Bronchial epithelial cell (primary cell): Measurements from ENCODE around the gene FAM193A. TPM values are rescaled to one million over a fixed set of nuclear protein-coding genes. Genes with fewer than 3 reads are reported as not detected.

Source experiments
- DNase-seq: peaks from one replicate; pipeline ENCODE4 v3.0.0-alpha.2; 2010; ENCODE audit warnings: low read depth
- FAIRE-seq: peaks from 2 replicates; lab custom pipeline; 2011; peaks lifted over from hg19 to GRCh38; lab: Jason Lieb, UNC
- H3K27me3 ChIP-seq: 2 replicates; pipeline ENCODE4 v1.5.1; 2011; ENCODE audit warnings: low read length; ENCODE audit not compliant: control insufficient read depth, insufficient read depth
- H3K36me3 ChIP-seq: 2 replicates; pipeline ENCODE4 v1.5.1; 2011; ENCODE audit warnings: low read length; ENCODE audit not compliant: control insufficient read depth, insufficient read depth
- H3K4me3 ChIP-seq: 2 replicates; pipeline ENCODE4 v1.5.1; 2011; ENCODE audit warnings: mild to moderate bottlenecking, low read depth, low read length, control low read depth
- CTCF ChIP-seq: IDR thresholded peaks from 2 replicates; pipeline ENCODE4 v1.5.1; 2011; ENCODE audit warnings: mild to moderate bottlenecking, moderate library complexity, low read length, control low read depth, inconsistent platforms; ENCODE audit not compliant: insufficient read depth, severe bottlenecking
- total RNA-seq: library from RNA; depleted of rRNA; stranded (reverse); fragments of >200 nt; gene quantifications from 2 replicates; pipeline ENCODE4 v1.2.1, GENCODE V29; 2014

FAM193A gene
- total RNA-seq, 1 donor from 2014 or later, result 6.6 TPM

GRCh38 chr4:2765832-2766526 is 229.5 kb downstream of the FAM193A start:
- DNase-seq (no peak), FAIRE-seq (no peak)
- H3K4me3 ChIP-seq, result no peak overlapping the region
- no peaks in the 10 kb centered on the region for H3K27me3 ChIP-seq
- no peak for TF ChIP-seq CTCF
- H3K36me3 ChIP-seq, result no peaks in the 10 kb centered on the region

- Histone ChIP-seq H3K4me3 (no peak overlapping the region), H3K27me3 (no peaks in the 10 kb centered on the region), H3K36me3 (no peaks in the 10 kb centered on the region)
- no peak for FAIRE-seq
- no peak for DNase-seq
- TF ChIP-seq CTCF, result no peak
Measured at GRCh38 chr4:2767046-2767704, 230.7 kb downstream of the FAM193A start.

- no peak for TF ChIP-seq CTCF
- FAIRE-seq (no peak), DNase-seq (no peak)
- H3K4me3 ChIP-seq, result no peak overlapping the region
- no peaks in the 10 kb centered on the region for H3K27me3 ChIP-seq
- H3K36me3 ChIP-seq, result no peaks in the 10 kb centered on the region
Measured at GRCh38 chr4:2767705-2768074, 231.2 kb downstream of the FAM193A start.

GRCh38 chr4:2768124-2768523 is 231.7 kb downstream of the FAM193A start:
- no peak overlapping the region for H3K4me3 ChIP-seq
- DNase-seq (no peak), FAIRE-seq (no peak)
- H3K36me3 ChIP-seq, result no peaks in the 10 kb centered on the region
- no peak for TF ChIP-seq CTCF
- H3K27me3 ChIP-seq, result no peaks in the 10 kb centered on the region

GRCh38 chr4:2768921-2769336 is 232.5 kb downstream of the FAM193A start:
- TF ChIP-seq CTCF, result no peak
- Histone ChIP-seq H3K36me3 (no peaks in the 10 kb centered on the region), H3K4me3 (no peak overlapping the region), H3K27me3 (no peaks in the 10 kb centered on the region)
- FAIRE-seq (no peak), DNase-seq (no peak)
